ENCODE results near the gene C9.

DNA sequence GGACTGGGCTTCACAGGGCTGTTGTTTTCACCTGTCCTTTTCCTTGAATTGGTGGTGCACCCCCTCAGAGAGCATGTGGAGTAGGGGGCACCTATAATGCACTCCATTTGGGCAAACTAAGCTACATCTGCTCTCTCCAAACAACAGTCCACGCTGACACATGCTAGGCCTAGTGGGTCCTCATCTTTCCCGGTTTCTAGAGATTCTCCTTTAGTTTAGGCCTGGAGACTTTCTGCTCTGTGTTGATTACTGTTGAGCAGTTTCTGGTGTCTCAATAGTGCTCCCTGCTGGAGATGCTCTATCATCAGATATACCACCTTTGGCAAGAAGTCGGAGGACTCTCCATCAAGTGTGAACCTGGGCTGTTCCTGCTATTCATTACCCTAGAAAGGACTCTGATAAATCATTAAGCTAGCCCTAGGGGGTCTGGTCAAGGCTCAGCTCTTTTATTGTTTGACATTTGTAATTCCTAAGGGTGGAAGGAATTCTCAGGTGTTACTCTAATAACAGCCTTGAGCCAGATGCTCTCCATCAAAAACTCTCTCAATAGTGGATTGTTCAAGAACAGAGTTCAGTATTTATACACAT is 81.0 kb downstream of the C9 start:
- TF ChIP-seq, protein P1, sequence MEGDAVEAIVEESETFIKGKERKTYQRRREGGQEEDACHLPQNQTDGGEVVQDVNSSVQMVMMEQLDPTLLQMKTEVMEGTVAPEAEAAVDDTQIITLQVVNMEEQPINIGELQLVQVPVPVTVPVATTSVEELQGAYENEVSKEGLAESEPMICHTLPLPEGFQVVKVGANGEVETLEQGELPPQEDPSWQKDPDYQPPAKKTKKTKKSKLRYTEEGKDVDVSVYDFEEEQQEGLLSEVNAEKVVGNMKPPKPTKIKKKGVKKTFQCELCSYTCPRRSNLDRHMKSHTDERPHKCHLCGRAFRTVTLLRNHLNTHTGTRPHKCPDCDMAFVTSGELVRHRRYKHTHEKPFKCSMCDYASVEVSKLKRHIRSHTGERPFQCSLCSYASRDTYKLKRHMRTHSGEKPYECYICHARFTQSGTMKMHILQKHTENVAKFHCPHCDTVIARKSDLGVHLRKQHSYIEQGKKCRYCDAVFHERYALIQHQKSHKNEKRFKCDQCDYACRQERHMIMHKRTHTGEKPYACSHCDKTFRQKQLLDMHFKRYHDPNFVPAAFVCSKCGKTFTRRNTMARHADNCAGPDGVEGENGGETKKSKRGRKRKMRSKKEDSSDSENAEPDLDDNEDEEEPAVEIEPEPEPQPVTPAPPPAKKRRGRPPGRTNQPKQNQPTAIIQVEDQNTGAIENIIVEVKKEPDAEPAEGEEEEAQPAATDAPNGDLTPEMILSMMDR (IDR thresholded peaks at IDR 0.05; ENCODE audit: low read depth, low read length, poor library complexity, severe bottlenecking): peak; percentile 53
- no peak for TF ChIP-seq EZH2phosphoT487 (IDR thresholded peaks at IDR 0.05; ENCODE audit: borderline replicate concordance, low read length)

All from DOHH2 (cell line).